Endometrial microvascular endothelial cells (primary cell): ENCODE measurements around the gene ANKHD1. TPM values are rescaled to one million over a fixed set of nuclear protein-coding genes. Genes with fewer than 3 reads are reported as not detected.

ENCODE experiments used
- in situ Hi-C: cut with HindIII; loops from 2 replicates; pipeline ENCODE4 v1.10.0; 2017; ENCODE audit warnings: low sequenced_read_pairs, low pct_unique_long_range_greater_than_20kb; ENCODE audit errors: inconsistent ontology term
- total RNA-seq: library from RNA; depleted of rRNA; stranded (reverse); fragments of >200 nt; gene quantifications from one replicate; pipeline ENCODE4 v1.2.3, GENCODE V29; 2015; ENCODE audit errors: inconsistent ontology term

Gene ANKHD1
- total RNA-seq, 1 donor from 2014 or later, result 41.5 TPM

DNA sequence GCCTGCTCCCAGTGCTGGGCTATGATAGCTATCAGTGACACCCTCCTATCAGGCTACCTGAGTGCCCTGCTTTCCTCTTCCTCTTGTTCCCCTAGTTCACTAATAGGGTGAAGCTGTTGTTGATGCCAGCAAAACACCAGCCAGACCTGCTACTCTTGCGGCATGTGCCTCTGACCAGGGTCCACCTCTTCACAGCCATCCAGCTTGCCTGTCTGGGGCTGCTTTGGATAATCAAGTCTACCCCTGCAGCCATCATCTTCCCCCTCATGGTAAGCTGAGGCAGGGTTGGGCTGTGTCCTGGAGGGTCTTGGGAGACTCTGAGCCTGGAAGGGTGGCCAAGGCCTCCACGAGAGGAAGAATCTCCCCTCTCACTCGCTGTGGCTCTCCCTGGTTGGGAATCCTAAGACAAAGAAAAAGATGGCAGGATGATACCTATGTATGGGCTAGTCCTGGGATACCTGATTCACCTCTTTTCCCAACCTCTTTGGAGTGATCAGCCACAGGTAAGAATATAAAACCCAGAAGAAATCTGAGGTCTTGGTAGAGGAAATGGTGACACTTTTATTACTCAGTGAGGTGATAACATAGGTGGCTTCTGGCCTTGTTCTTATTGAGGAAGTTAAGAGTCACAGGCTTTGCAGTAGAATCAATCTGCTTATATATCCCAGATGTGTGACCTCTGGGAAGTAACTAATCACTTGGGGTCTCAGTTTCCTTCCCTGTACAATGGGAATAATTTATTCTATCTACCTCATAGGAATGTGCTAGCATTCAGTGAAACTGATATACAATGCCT lies 30.1 kb upstream of the ANKHD1 start:
- in situ Hi-C loops, result no loop called here

DNA sequence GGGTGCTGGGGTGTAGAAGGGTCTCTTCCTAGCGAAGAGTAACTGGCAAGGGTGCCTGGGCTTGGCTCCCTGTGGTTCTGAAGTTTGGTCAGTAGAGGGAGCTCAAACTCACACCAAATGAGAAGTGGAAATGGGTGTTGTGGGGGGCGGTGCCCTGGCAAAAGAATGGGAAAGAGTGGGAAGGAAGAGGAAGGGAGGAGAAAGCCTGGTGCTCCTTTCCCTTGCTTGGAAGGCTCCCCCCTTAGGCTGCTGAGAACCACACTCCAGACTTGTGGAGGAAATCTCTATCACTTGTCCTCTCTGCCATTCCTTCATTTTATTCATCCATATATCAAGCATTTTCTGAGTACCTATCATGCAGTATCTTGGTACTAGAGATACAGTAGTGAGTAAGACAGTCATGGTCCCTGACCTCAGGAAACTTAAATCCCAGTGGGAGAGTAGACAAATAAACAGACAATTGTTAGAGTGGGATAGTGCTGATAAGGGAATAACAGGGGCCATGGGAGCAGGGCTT lies 28.6 kb upstream of the ANKHD1 start:
- in situ Hi-C loops, result no loop called here

DNA sequence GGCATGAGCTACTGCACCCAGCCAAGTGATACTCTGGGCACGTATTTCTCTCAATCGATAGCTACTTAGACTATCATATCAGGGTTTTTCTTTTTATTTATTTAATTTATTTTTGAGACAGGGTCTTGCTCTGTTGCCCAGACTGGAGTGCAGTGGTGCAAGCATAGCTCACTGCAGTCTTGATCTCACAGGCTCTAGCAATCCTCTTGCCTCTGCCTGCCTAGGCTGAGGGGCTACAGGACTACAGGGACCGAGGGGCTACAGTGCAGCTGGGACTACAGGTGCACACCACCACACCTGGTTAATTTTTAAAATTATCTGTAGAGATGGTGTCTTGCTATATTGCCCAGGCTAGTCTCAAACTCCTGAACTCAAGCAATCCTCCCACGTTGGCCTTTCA lies 20.3 kb upstream of the ANKHD1 start:
- in situ Hi-C loops, result no loop called here

DNA sequence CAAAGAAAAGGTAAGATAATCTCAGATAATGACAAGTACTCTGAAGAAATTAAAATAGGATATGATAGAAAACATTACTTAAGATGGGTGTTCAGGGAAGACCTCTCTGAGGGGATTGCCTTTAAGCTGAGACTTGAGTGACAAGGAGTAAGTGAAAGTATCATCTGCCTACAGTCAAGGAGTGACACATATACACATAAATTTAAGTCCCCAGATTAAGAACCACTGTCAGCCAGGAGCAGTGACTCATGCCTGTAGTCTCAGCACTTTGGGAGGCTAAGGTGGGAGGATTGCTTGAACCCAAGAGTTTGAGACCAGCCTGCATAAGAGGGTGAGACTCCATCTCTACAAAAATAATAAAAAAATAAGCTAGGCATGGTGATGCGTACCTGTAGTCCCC lies 19.7 kb upstream of the ANKHD1 start:
- in situ Hi-C loops, result no loop called here

GRCh38 chr5:140382866-140383265 lies 18.8 kb upstream of the ANKHD1 start:
- in situ Hi-C loops, result no loop called here

GRCh38 chr5:140383300-140383699 lies 18.3 kb upstream of the ANKHD1 start:
- in situ Hi-C loops, result no loop called here

GRCh38 chr5:140388052-140388451 lies 13.6 kb upstream of the ANKHD1 start:
- in situ Hi-C loops, result no loop called here

- in situ Hi-C loops, result no loop called here
Measured at GRCh38 chr5:140391312-140391711, 10.3 kb upstream of the ANKHD1 start.

GRCh38 chr5:140391732-140392131 lies 9.9 kb upstream of the ANKHD1 start:
- in situ Hi-C loops, result no loop called here

GRCh38 chr5:140393738-140394137 lies 7.9 kb upstream of the ANKHD1 start:
- in situ Hi-C loops, result no loop called here

DNA sequence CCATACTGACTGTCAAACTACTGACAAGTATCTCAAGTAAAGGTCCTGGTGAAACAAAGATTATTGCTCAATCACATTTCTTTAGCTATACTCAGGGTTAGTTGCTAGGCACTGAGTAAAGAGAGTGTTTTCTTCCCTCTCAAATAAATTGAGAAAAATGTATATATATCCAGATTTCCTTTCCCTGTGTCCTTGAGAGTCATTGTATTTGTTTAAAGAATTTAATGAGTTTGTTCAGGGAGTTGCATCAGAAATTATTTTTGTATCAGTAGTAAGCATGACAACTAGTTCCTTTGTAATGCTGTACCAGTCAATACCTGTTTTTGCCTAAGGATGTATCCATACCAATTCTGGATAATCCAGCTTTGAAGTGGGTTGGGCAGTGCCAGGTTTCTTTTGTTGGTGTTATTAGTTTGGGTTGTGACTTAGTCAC lies 3.2 kb upstream of the ANKHD1 start:
- in situ Hi-C loops, result no loop called here

- in situ Hi-C loops, result no loop called here
Measured at GRCh38 chr5:140399979-140400729, 1.5 kb upstream of the ANKHD1 start.

- in situ Hi-C loops, result no loop called here
Measured at GRCh38 chr5:140400730-140401361, 787 bp upstream of the ANKHD1 start.

DNA sequence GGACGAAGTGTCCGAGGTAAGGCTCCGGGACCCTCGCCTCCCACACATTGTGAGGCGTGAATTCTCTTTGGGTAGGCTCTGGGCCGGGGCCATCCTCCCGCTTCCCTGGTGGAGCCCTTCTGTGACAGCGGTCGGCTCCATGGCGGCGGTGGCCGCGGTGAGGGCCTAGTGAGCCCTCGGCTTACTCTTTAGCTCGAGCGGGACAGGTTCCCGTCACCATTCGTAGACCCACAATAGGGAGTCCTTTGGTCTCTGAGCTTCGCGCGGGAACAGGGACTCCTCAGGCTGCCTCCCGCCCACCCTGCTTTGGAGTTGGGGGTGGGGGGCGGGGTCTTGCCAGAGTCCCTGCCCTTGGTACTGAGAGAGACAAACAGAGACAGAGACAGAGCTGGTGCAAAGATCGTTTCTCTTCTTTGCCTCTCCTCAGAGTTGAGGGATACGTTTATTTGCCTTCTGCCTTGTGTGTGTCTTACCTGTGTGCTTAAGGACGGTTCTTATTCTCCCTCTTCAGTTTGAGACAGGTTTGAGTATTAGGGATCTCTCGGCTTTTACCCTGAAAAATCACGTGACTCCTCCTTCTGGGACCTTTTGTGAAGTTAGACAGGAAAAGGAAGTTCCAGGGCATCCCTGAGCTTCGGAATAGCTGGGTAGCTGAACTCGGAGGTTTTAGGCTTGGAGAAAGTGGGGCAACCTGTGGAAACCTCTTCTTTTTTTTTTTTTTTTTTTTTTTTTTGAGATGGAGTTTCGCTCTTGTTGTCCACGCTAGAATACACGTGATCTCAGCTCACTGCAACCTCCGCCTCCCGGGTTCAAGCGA lies 833 bp downstream of the ANKHD1 start:
- in situ Hi-C loops, result no loop called here

DNA sequence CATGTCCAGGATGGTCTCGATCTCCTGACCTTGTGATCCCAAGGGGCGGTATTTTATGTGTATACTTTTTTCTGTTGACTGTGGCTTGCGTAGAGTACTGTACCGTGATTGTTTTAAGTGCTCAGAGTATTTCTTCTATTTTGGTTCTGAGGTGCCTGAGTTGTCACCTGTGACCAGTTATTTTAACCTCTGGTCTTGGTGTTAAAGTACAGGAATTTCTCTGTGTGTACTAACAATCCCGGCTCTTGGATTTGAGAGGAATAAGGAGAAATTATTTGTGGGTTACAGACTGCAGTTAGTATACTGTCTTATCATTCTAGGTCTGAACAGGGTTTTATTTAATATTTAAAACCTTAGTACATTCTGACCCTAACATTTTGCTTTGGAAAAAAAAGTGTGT lies 2.0 kb downstream of the ANKHD1 start:
- in situ Hi-C loops, result no loop called here

DNA sequence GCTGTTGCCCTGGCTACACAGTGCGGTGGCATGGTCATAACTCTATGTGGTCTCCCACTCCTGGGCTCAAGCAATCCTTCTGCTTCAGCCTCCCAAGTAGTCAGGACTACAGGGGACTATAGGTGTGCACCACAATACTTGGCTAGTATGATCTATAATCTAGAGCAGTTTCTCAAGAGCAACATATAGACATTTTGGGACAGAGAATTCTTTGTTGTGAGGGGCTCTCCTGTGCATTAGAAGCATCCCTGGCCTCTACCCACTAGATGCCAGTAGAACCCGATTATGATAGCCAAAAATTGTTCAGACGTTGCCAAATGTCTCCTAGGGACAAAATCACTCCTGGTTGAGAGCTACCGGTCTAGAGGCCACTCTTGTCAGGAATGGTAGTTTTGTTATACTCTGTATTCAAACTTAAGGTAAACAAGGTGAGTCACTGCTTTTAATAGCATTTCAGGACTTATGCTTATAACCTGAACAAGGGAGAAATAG lies 7.2 kb downstream of the ANKHD1 start:
- in situ Hi-C loops, result no loop called here

DNA sequence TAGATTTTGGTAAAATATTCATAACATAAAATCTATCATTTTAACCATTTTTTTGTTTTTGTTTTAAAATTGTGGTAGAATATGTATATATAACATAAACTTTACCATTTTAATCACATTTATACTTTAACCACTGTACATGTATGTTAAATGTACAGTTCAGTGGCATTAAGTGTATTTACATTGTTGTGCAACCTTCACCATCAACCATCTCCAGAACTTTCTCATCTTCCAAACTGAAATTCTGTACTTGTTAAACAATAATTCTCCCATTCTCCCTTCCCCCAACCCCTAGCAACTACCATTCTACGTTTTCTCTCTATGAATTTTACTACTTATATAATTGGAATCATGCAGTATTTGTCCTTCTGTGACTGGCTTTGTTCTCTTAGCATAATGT lies 11.6 kb downstream of the ANKHD1 start:
- in situ Hi-C loops, result no loop called here

DNA sequence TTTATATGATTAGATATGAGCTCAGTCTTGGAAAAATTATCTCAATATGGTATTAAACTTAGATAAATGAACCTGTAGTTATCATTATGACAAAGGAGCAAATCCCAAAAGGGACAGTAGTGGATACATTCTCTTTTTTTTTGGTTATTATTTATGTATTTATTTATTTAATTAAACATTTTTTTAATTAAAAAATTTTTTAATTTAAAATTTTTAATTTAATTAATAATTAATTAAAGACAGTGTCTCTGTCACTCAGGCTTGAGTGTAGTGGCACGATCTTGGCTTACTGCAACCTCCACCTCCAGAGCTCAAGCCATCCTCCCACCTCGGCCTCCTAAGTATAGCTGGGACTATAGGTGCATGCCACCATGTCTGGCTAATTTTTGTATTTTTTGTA lies 15.6 kb downstream of the ANKHD1 start:
- in situ Hi-C loops, result no loop called here
